Uterus (tissue), 4 donors: Measurements from ENCODE around the gene SLC10A4. TPM values are rescaled to one million over a fixed set of nuclear protein-coding genes. Genes with fewer than 3 reads are reported as not detected.
"Not testable (repeated sequence)": the region's sequence is repeated elsewhere in the genome, so short reads cannot be mapped to it uniquely, and the experiment has no call there.

Experiments
- DNase-seq, 2 donors: peaks; one replicate each; pipeline ENCODE4 v3.0.0-alpha.2; 2019 to 2020
- H3K27ac ChIP-seq, 2 donors: fragments of 200-600 bp; sonication (generic); 1 replicate in 1 of 2; 2 replicates in 1 of 2; pipeline ENCODE4 v1.5.1; 2016 to 2018
- H3K27me3 ChIP-seq, 2 donors: fragments of 200-600 bp; sonication (generic); one replicate each; pipeline ENCODE4 v1.5.1; 2018 to 2019; ENCODE audit warnings: control low read depth in 1 of 2
- H3K36me3 ChIP-seq, 2 donors: fragments of 200-600 bp; sonication (generic); one replicate each; pipeline ENCODE4 v1.5.1; 2019; ENCODE audit warnings: control low read depth in 1 of 2
- H3K4me1 ChIP-seq, 2 donors: fragments of 200-600 bp; sonication (generic); one replicate each; pipeline ENCODE4 v1.5.1; 2018 to 2019; ENCODE audit warnings: control low read depth in 1 of 2
- H3K4me3 ChIP-seq, 2 donors: fragments of 200-600 bp; sonication (generic); 1 replicate in 1 of 2; 2 replicates in 1 of 2; pipeline ENCODE4 v1.5.1; 2018 to 2019; ENCODE audit warnings: mild to moderate bottlenecking in 1 of 2
- H3K9me3 ChIP-seq, 2 donors: fragments of 200-600 bp; sonication (generic); one replicate each; pipeline ENCODE4 v1.5.1; 2019; ENCODE audit warnings: control low read depth in 1 of 2
- POLR2A ChIP-seq, 2 donors: fragments of 450-650 bp; IDR thresholded peaks; one replicate each; pipeline ENCODE4 v1.6.1; 2016; ENCODE audit warnings: antibody characterized with exemption in 2 of 2, mild to moderate bottlenecking in 1 of 2, moderate library complexity in 1 of 2
- intact Hi-C: fragments of 100-400 bp; cut with DNase I; formaldehyde crosslinking; loops from one replicate; pipeline ENCODE4 v1.15.1; 2023; ENCODE audit warnings: low total_unique reads
- total RNA-seq, 4 donors: library from RNA; depleted of rRNA in 3 of 4; stranded (reverse); fragments of >200 nt in 3 of 4; gene quantifications; one replicate each; pipeline versions ENCODE4 v1.1.0 to v1.2.4, GENCODE V29; 2014 to 2023
- TF ChIP-seq, protein P1 (sequence below), 4 experiments: fragments of 200-600 bp in 2 of 4; fragments of 450-650 bp in 2 of 4; sonication (generic) in 2 of 4; IDR thresholded peaks; one replicate each; pipeline ENCODE4 v1.5.1; 2016 to 2019; ENCODE audit warnings: antibody characterized with exemption in 4 of 4, mild to moderate bottlenecking in 2 of 4, moderate library complexity in 1 of 4
- donor health status: DM: yes; HTN: yes; CAD: no.

The SLC10A4 gene
- total RNA-seq, 4 donors from 2014 or later: 0.24 to 1.2 TPM; not detected in 2

DNA sequence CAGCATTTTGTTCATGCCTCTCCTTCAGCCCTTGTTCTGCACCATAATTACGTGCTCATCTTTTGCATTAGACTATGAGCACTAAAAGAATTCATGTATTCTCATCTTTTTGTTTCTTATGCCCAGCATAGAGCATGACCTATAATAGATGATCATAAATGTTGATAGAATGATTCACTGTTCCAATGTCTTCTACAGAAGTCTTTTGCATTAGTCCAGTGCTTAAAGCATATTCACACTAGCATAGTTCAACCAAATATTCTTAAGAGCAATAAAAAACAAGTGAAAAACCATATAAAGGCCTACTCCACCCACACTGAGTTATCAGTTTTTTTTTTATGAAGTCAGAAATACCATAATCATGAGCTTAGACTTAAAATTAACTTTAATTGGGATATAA is 36.5 kb upstream of the SLC10A4 start:
- no peaks in the 10 kb centered on the region for H3K9me3 ChIP-seq
- H3K36me3 ChIP-seq: no peaks in the 10 kb centered on the region
- intact Hi-C loops: no loop called here
- no peaks in the 10 kb centered on the region for H3K4me1 ChIP-seq
- TF ChIP-seq, protein P1, sequence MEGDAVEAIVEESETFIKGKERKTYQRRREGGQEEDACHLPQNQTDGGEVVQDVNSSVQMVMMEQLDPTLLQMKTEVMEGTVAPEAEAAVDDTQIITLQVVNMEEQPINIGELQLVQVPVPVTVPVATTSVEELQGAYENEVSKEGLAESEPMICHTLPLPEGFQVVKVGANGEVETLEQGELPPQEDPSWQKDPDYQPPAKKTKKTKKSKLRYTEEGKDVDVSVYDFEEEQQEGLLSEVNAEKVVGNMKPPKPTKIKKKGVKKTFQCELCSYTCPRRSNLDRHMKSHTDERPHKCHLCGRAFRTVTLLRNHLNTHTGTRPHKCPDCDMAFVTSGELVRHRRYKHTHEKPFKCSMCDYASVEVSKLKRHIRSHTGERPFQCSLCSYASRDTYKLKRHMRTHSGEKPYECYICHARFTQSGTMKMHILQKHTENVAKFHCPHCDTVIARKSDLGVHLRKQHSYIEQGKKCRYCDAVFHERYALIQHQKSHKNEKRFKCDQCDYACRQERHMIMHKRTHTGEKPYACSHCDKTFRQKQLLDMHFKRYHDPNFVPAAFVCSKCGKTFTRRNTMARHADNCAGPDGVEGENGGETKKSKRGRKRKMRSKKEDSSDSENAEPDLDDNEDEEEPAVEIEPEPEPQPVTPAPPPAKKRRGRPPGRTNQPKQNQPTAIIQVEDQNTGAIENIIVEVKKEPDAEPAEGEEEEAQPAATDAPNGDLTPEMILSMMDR (IDR thresholded peaks at IDR 0.05): no peak
- no peak for TF ChIP-seq POLR2A (IDR thresholded peaks at IDR 0.05)
- H3K4me3 ChIP-seq: no peak overlapping the region
- no peaks in the 10 kb centered on the region for H3K27me3 ChIP-seq
- no peak overlapping the region for H3K27ac ChIP-seq
- no peak for DNase-seq

DNA sequence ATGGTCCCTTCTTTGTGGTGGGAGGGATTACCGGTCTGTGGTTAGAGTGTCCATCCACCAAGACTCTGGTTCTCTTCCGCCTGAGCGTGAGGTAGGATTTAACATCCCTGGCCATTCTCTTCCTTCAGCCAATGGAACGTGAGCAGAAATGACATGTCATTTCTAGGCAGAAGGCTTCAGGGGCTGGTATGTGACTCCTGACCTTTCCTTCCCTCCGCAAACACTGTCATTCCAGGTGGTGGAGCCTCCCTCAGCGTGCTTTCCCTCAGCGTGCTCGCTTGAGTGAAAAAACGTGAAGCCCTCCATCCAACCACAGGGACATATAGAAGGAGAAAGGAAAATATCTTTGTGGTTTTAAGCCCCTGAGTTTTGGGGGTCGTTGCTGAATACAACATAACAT is 34.0 kb upstream of the SLC10A4 start:
- no peak overlapping the region for H3K4me3 ChIP-seq
- no peak overlapping the region for H3K27ac ChIP-seq
- no peaks in the 10 kb centered on the region for H3K36me3 ChIP-seq
- no peak for TF ChIP-seq POLR2A (IDR thresholded peaks at IDR 0.05)
- TF ChIP-seq, protein P1 (IDR thresholded peaks at IDR 0.05): no peak
- no peaks in the 10 kb centered on the region for H3K9me3 ChIP-seq
- intact Hi-C loops: no loop called here
- no peaks in the 10 kb centered on the region for H3K4me1 ChIP-seq
- no peak for DNase-seq
- H3K27me3 ChIP-seq: no peaks in the 10 kb centered on the region

DNA sequence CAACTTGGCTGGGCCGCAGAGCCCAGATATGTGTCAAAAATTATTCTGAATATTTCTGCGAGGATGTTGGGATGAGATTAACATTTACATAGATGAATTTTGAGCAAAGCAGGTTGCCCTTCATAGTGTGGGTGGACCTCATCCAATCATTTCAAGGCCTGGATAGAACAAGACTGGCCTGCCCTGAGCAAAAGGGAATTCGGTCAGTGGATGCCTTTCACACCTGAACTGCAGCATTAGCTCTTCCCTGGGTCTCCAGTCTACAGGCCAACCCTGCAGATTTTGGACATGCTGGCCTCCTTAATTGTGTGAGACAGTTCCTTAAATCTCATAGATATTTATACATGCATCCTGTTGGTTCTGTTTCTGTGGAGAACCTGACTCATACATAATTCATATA is 32.4 kb upstream of the SLC10A4 start:
- no peak for DNase-seq
- no peaks in the 10 kb centered on the region for H3K4me1 ChIP-seq
- intact Hi-C loops: no loop called here
- no peak overlapping the region for H3K4me3 ChIP-seq
- no peak overlapping the region for H3K27ac ChIP-seq
- TF ChIP-seq, protein P1 (IDR thresholded peaks at IDR 0.05): no peak
- TF ChIP-seq POLR2A (IDR thresholded peaks at IDR 0.05): no peak
- H3K36me3 ChIP-seq: no peaks in the 10 kb centered on the region
- no peaks in the 10 kb centered on the region for H3K27me3 ChIP-seq
- no peaks in the 10 kb centered on the region for H3K9me3 ChIP-seq

DNA sequence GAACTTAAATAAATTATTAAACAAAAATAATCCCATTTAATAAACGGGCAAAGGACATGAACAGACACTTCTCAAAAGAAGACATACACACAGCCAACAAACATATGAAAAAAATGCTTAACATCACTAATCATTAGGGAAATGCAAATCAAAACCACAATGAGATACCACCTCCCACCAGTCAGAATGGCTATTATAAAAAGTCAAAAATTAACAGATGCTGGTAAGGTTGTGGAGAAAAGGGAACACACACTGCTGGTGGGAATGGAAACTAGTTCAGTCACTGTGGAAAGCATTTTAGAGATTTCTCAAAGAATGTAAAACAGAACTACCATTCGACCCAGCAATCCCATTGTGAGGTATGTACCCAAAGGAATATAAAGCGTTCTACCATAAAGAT is 31.5 kb upstream of the SLC10A4 start:
- H3K4me3 ChIP-seq, H3K36me3 ChIP-seq, intact Hi-C loops, H3K27ac ChIP-seq, DNase-seq, H3K9me3 ChIP-seq, H3K4me1 ChIP-seq, H3K27me3 ChIP-seq: not testable (repeated sequence)

DNA sequence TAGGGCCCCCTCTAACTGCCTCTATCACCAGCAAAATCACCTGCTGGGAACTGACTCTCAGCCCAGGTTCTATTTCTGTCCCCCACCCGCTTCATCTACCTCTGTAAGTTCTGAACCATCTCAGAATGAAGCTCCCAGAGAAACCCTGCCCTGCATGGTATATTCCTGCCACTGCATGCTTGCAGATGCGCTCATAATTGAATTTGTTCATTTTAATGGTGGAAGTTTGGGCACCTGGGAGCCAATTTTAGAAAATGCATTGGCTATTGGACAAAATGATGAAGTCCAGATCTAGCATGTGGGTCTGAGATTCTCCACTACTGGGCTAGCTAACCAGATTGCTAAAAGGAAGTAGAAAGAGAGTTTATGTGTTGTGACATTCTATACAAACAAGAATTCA is 28.6 kb upstream of the SLC10A4 start:
- Histone ChIP-seq H3K4me3 (no peak overlapping the region), H3K27me3 (no peaks in the 10 kb centered on the region), H3K36me3 (no peaks in the 10 kb centered on the region), H3K27ac (no peak overlapping the region), H3K4me1 (no peaks in the 10 kb centered on the region), H3K9me3 (no peaks in the 10 kb centered on the region)
- no peak for TF ChIP-seq POLR2A (IDR thresholded peaks at IDR 0.05)
- TF ChIP-seq, protein P1 (IDR thresholded peaks at IDR 0.05): no peak
- no peak for DNase-seq
- intact Hi-C loops: no loop called here

DNA sequence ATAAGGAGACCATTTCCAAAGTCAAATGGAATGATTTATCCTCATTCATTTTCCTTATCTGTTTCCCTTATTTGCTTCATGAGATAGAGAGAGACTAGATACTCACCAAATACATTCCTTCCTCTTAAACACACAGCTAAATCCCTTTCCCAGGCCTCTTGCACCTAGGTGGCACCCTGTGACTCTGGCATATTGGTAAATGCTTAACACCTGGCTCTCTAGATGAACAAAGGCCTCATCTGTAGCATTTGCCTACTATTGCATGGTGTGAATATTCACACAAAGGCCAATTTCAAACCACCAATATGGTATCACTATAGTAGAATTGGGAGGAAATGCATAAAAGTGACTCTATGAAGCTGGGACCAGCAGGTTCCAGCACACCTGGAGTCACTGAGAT is 22.1 kb upstream of the SLC10A4 start:
- no peaks in the 10 kb centered on the region for H3K4me1 ChIP-seq
- no peak for TF ChIP-seq POLR2A (IDR thresholded peaks at IDR 0.05)
- TF ChIP-seq, protein P1 (IDR thresholded peaks at IDR 0.05): no peak
- DNase-seq: no peak
- no peaks in the 10 kb centered on the region for H3K27me3 ChIP-seq
- H3K27ac ChIP-seq: no peak overlapping the region
- no peaks in the 10 kb centered on the region for H3K9me3 ChIP-seq
- intact Hi-C loops: no loop called here
- H3K36me3 ChIP-seq: no peaks in the 10 kb centered on the region
- no peak overlapping the region for H3K4me3 ChIP-seq
